ENCODE results near the gene NPAS3.

NPAS3 gene

GRCh38 chr14:33052943-33053342 is 114.3 kb downstream of the NPAS3 start:
- H3K4me3 ChIP-seq (ENCODE audit: low read depth, low read length) = no peak overlapping the region
- H3K27me3 ChIP-seq (ENCODE audit: control insufficient read depth, insufficient read depth, low read length) = no peaks in the 10 kb centered on the region
- no peaks in the 10 kb centered on the region for H3K4me1 ChIP-seq (ENCODE audit: control insufficient read depth, insufficient read depth, low read length)
- no peak overlapping the region for H3K9ac ChIP-seq (ENCODE audit: low read length)
- no peak overlapping the region for H3K27ac ChIP-seq (ENCODE audit: low read depth, low read length)
- no peaks in the 10 kb centered on the region for H3K36me3 ChIP-seq (ENCODE audit: control insufficient read depth, insufficient read depth, low read length)
- no peaks in the 10 kb centered on the region for H3K9me3 ChIP-seq (ENCODE audit: control insufficient read depth, insufficient read depth, low read depth, low read length)

GRCh38 chr14:33056213-33056612 is 117.5 kb downstream of the NPAS3 start:
- Histone ChIP-seq H3K4me3 (ENCODE audit: low read depth, low read length) (no peak overlapping the region), H3K9me3 (ENCODE audit: control insufficient read depth, insufficient read depth, low read depth, low read length) (no peaks in the 10 kb centered on the region), H3K27ac (ENCODE audit: low read depth, low read length) (no peak overlapping the region), H3K36me3 (ENCODE audit: control insufficient read depth, insufficient read depth, low read length) (no peaks in the 10 kb centered on the region), H3K4me1 (ENCODE audit: control insufficient read depth, insufficient read depth, low read length) (no peaks in the 10 kb centered on the region), H3K9ac (ENCODE audit: low read length) (no peak overlapping the region), H3K27me3 (ENCODE audit: control insufficient read depth, insufficient read depth, low read length) (no peaks in the 10 kb centered on the region)

- Histone ChIP-seq H3K9me3 (ENCODE audit: control insufficient read depth, insufficient read depth, low read depth, low read length) (no peaks in the 10 kb centered on the region), H3K27me3 (ENCODE audit: control insufficient read depth, insufficient read depth, low read length) (no peaks in the 10 kb centered on the region), H3K9ac (ENCODE audit: low read length) (no peak overlapping the region), H3K4me3 (ENCODE audit: low read depth, low read length) (no peak overlapping the region), H3K27ac (ENCODE audit: low read depth, low read length) (no peak overlapping the region), H3K4me1 (ENCODE audit: control insufficient read depth, insufficient read depth, low read length) (0 out of 2 replicates have a peak, but pooled peaks cover 7% of the 10 kb centered on the region), H3K36me3 (ENCODE audit: control insufficient read depth, insufficient read depth, low read length) (no peaks in the 10 kb centered on the region)
These were observed 118.9 kb downstream of the NPAS3 start for GRCh38 chr14:33057585-33057984.

GRCh38 chr14:33061667-33062325 is 123.1 kb downstream of the NPAS3 start:
- no peaks in the 10 kb centered on the region for H3K27me3 ChIP-seq (ENCODE audit: control insufficient read depth, insufficient read depth, low read length)
- no peaks in the 10 kb centered on the region for H3K9me3 ChIP-seq (ENCODE audit: control insufficient read depth, insufficient read depth, low read depth, low read length)
- H3K4me1 ChIP-seq (ENCODE audit: control insufficient read depth, insufficient read depth, low read length) = 0 out of 2 replicates have a peak, but pooled peaks cover 7% of the 10 kb centered on the region
- H3K27ac ChIP-seq (ENCODE audit: low read depth, low read length) = no peak overlapping the region
- no peak overlapping the region for H3K9ac ChIP-seq (ENCODE audit: low read length)
- H3K4me3 ChIP-seq (ENCODE audit: low read depth, low read length) = no peak overlapping the region
- H3K36me3 ChIP-seq (ENCODE audit: control insufficient read depth, insufficient read depth, low read length) = no peaks in the 10 kb centered on the region

GRCh38 chr14:33062476-33062875 is 123.8 kb downstream of the NPAS3 start:
- H3K36me3 ChIP-seq (ENCODE audit: control insufficient read depth, insufficient read depth, low read length) = no peaks in the 10 kb centered on the region
- H3K27ac ChIP-seq (ENCODE audit: low read depth, low read length) = no peak overlapping the region
- 0 out of 2 replicates have a peak, but pooled peaks cover 7% of the 10 kb centered on the region for H3K4me1 ChIP-seq (ENCODE audit: control insufficient read depth, insufficient read depth, low read length)
- no peak overlapping the region for H3K4me3 ChIP-seq (ENCODE audit: low read depth, low read length)
- H3K9ac ChIP-seq (ENCODE audit: low read length) = no peak overlapping the region
- no peaks in the 10 kb centered on the region for H3K27me3 ChIP-seq (ENCODE audit: control insufficient read depth, insufficient read depth, low read length)
- no peaks in the 10 kb centered on the region for H3K9me3 ChIP-seq (ENCODE audit: control insufficient read depth, insufficient read depth, low read depth, low read length)

DNA sequence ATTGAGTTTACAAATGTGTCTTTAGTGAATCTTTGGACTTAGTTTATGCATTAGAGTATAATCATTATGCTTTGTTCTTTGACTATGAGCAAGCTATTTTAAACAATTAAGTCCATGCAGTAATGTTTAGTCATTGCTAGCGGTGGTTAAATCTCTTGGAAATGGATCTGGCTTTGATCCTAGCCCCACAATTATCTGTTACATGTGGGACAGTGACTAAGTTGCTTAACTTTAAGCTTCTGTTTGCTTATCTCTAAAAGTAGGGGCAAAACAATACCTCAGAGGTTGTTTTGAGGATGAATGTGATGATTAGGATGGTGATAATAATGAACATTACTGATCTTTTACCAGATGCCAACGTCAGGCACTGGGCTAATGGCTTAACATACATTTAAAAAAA is 124.2 kb downstream of the NPAS3 start:
- Histone ChIP-seq H3K27me3 (ENCODE audit: control insufficient read depth, insufficient read depth, low read length) (no peaks in the 10 kb centered on the region), H3K9me3 (ENCODE audit: control insufficient read depth, insufficient read depth, low read depth, low read length) (no peaks in the 10 kb centered on the region), H3K27ac (ENCODE audit: low read depth, low read length) (no peak overlapping the region), H3K9ac (ENCODE audit: low read length) (no peak overlapping the region), H3K36me3 (ENCODE audit: control insufficient read depth, insufficient read depth, low read length) (no peaks in the 10 kb centered on the region), H3K4me1 (ENCODE audit: control insufficient read depth, insufficient read depth, low read length) (0 out of 2 replicates have a peak, but pooled peaks cover 7% of the 10 kb centered on the region), H3K4me3 (ENCODE audit: low read depth, low read length) (no peak overlapping the region)

DNA sequence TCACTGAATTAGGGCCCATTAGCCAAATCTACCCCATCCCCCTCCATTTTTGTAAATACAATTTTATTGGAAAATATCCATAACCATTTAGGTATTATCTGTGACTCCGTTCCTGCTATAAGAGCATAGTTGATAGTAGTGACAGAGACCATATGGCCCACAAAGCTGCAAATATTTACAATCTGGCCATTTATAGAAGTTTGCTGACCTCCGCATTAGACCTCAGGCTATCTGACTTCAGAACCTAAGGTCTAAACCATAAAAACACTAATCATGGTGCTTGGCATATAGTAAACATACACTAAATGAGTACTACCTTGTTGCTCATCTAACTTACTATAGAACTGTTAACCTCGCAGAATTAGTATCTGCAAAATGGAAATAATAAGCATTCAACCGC is 124.8 kb downstream of the NPAS3 start:
- H3K4me3 ChIP-seq (ENCODE audit: low read depth, low read length) = no peak overlapping the region
- H3K4me1 ChIP-seq (ENCODE audit: control insufficient read depth, insufficient read depth, low read length) = 0 out of 2 replicates have a peak, but pooled peaks cover 7% of the 10 kb centered on the region

GRCh38 chr14:33065634-33066033 is 127.0 kb downstream of the NPAS3 start:
- 0 out of 2 replicates have a peak, but pooled peaks cover 7% of the 10 kb centered on the region for H3K4me1 ChIP-seq (ENCODE audit: control insufficient read depth, insufficient read depth, low read length)
- H3K4me3 ChIP-seq (ENCODE audit: low read depth, low read length) = no peak overlapping the region
- no peak overlapping the region for H3K27ac ChIP-seq (ENCODE audit: low read depth, low read length)
- no peak overlapping the region for H3K9ac ChIP-seq (ENCODE audit: low read length)
- H3K36me3 ChIP-seq (ENCODE audit: control insufficient read depth, insufficient read depth, low read length) = no peaks in the 10 kb centered on the region
- no peaks in the 10 kb centered on the region for H3K9me3 ChIP-seq (ENCODE audit: control insufficient read depth, insufficient read depth, low read depth, low read length)
- no peaks in the 10 kb centered on the region for H3K27me3 ChIP-seq (ENCODE audit: control insufficient read depth, insufficient read depth, low read length)

More for the DNA sequence above, 124.8 kb downstream of the NPAS3 start:
- H3K36me3 ChIP-seq (ENCODE audit: control insufficient read depth, insufficient read depth, low read length) = no peaks in the 10 kb centered on the region
- no peak overlapping the region for H3K27ac ChIP-seq (ENCODE audit: low read depth, low read length)
- no peaks in the 10 kb centered on the region for H3K9me3 ChIP-seq (ENCODE audit: control insufficient read depth, insufficient read depth, low read depth, low read length)
- no peak overlapping the region for H3K9ac ChIP-seq (ENCODE audit: low read length)
- no peaks in the 10 kb centered on the region for H3K27me3 ChIP-seq (ENCODE audit: control insufficient read depth, insufficient read depth, low read length)

DNA sequence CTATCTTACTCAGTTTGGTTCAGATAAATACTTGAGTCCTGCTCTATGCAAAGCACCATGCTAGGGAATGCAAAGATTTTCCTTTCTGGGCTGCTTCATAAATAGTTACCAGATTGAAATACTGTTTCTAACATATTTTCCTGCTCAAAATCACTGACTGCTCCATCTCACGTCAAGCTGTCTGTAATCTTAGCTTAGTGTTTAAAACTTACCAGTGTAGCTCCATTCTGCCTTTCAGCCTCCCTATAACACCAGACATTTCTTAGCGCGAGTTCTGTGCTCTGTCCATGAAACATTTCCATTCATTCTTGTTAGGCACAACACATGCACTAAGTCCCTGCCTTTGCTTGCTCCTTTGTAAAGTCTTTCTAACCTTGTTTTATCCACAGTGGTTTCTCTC is 129.4 kb downstream of the NPAS3 start:
- H3K9me3 ChIP-seq (ENCODE audit: control insufficient read depth, insufficient read depth, low read depth, low read length) = no peaks in the 10 kb centered on the region
- no peaks in the 10 kb centered on the region for H3K4me1 ChIP-seq (ENCODE audit: control insufficient read depth, insufficient read depth, low read length)
- no peaks in the 10 kb centered on the region for H3K27me3 ChIP-seq (ENCODE audit: control insufficient read depth, insufficient read depth, low read length)
- no peak overlapping the region for H3K4me3 ChIP-seq (ENCODE audit: low read depth, low read length)
- H3K27ac ChIP-seq (ENCODE audit: low read depth, low read length) = no peak overlapping the region
- H3K9ac ChIP-seq (ENCODE audit: low read length) = no peak overlapping the region
- no peaks in the 10 kb centered on the region for H3K36me3 ChIP-seq (ENCODE audit: control insufficient read depth, insufficient read depth, low read length)

DNA sequence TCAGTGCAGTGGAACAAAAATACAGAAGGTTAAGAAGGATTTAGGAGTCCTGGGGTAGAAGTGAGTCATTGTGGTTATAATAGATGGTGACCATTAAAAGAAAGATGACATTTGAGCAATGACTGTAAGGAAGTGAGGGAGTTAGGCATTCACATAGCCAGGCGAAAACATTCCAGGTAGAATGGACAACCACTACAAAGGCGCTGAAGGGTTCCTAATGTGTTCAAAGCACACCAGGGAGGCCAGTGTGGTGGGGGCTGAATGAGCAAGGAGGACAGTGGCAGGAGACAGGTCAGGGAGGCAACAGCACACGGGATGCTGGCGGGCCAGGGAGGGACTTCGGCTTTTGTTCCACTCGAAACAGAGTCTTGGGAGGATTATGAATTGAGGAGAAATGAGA is 129.9 kb downstream of the NPAS3 start:
- no peak overlapping the region for H3K4me3 ChIP-seq (ENCODE audit: low read depth, low read length)
- no peaks in the 10 kb centered on the region for H3K9me3 ChIP-seq (ENCODE audit: control insufficient read depth, insufficient read depth, low read depth, low read length)
- H3K27ac ChIP-seq (ENCODE audit: low read depth, low read length) = no peak overlapping the region
- no peaks in the 10 kb centered on the region for H3K36me3 ChIP-seq (ENCODE audit: control insufficient read depth, insufficient read depth, low read length)
- H3K27me3 ChIP-seq (ENCODE audit: control insufficient read depth, insufficient read depth, low read length) = no peaks in the 10 kb centered on the region
- H3K4me1 ChIP-seq (ENCODE audit: control insufficient read depth, insufficient read depth, low read length) = no peaks in the 10 kb centered on the region
- H3K9ac ChIP-seq (ENCODE audit: low read length) = no peak overlapping the region

GRCh38 chr14:33070475-33070874 is 131.8 kb downstream of the NPAS3 start:
- H3K9ac ChIP-seq (ENCODE audit: low read length) = no peak overlapping the region
- no peak overlapping the region for H3K4me3 ChIP-seq (ENCODE audit: low read depth, low read length)
- no peaks in the 10 kb centered on the region for H3K9me3 ChIP-seq (ENCODE audit: control insufficient read depth, insufficient read depth, low read depth, low read length)
- no peak overlapping the region for H3K27ac ChIP-seq (ENCODE audit: low read depth, low read length)
- H3K36me3 ChIP-seq (ENCODE audit: control insufficient read depth, insufficient read depth, low read length) = no peaks in the 10 kb centered on the region
- no peaks in the 10 kb centered on the region for H3K4me1 ChIP-seq (ENCODE audit: control insufficient read depth, insufficient read depth, low read length)
- H3K27me3 ChIP-seq (ENCODE audit: control insufficient read depth, insufficient read depth, low read length) = no peaks in the 10 kb centered on the region

All from HUES6 (cell line).